Natural killer cell (primary cell): ENCODE measurements around the gene WDFY4. TPM values are rescaled to one million over a fixed set of nuclear protein-coding genes. Genes with fewer than 3 reads are reported as not detected.

Experiments
- ATAC-seq, 3 donors: fragments of 150-1000 bp in 2 of 3; fragments of 200-7000 bp in 1 of 3; cut with Tn5 transposase; 1 replicate in 1 of 3; 2 replicates in 2 of 3; pipeline ENCODE4 v1.10.0; 2021; ENCODE audit warnings: mild to moderate bottlenecking in 2 of 3, moderate library complexity in 2 of 3
- DNase-seq, 2 donors: peaks; one replicate each; pipeline versions ENCODE4 v3.0.0 to v3.0.0-alpha.2; 2013 to 2021; ENCODE audit warnings: mixed read lengths in 1 of 2
- H3K27ac ChIP-seq: one replicate; pipeline ENCODE4 v1.5.1; 2013; ENCODE audit warnings: mild to moderate bottlenecking, low read length
- H3K27me3 ChIP-seq: one replicate; pipeline ENCODE4 v1.6.1; 2013; ENCODE audit warnings: low read length; ENCODE audit not compliant: control insufficient read depth, insufficient read depth
- H3K36me3 ChIP-seq: one replicate; pipeline ENCODE4 v1.6.1; 2013; ENCODE audit warnings: low read length; ENCODE audit not compliant: control insufficient read depth, insufficient read depth
- H3K4me1 ChIP-seq: one replicate; pipeline ENCODE4 v1.6.1; 2013; ENCODE audit warnings: low read length; ENCODE audit not compliant: control insufficient read depth, insufficient read depth
- H3K4me3 ChIP-seq: one replicate; pipeline ENCODE4 v1.5.1; 2013; ENCODE audit warnings: low read length
- H3K9me3 ChIP-seq: one replicate; pipeline ENCODE4 v1.6.1; 2013; ENCODE audit warnings: low read length; ENCODE audit not compliant: control insufficient read depth, insufficient read depth
- H3K27ac Mint-ChIP-seq, 2 donors: one replicate each; pipeline ENCODE4 v1.8.0; 2022; ENCODE audit warnings: mild to moderate bottlenecking in 2 of 2, mixed read lengths in 2 of 2, moderate library complexity in 1 of 2
- H3K27me3 Mint-ChIP-seq, 2 donors: one replicate each; pipeline ENCODE4 v1.8.0; 2022; ENCODE audit warnings: low read depth in 2 of 2, mixed read lengths in 2 of 2
- H3K36me3 Mint-ChIP-seq: one replicate; pipeline ENCODE4 v1.8.0; 2022; ENCODE audit warnings: mixed read lengths
- H3K4me1 Mint-ChIP-seq, 2 donors: one replicate each; pipeline ENCODE4 v1.8.0; 2022; ENCODE audit warnings: mixed read lengths in 2 of 2
- H3K4me3 Mint-ChIP-seq: one replicate; pipeline ENCODE4 v1.8.0; 2022; ENCODE audit warnings: mild to moderate bottlenecking, moderate library complexity, mixed read lengths
- H3K9me3 Mint-ChIP-seq, 2 donors: one replicate each; pipeline ENCODE4 v1.8.0; 2022; ENCODE audit warnings: mixed read lengths in 2 of 2
- CTCF ChIP-seq: fragments of 200-600 bp; IDR thresholded peaks from one replicate; pipeline ENCODE4 v1.8.0; 2022; ENCODE audit warnings: antibody characterized with exemption
- WGBS: methylation state at CpG from one replicate; pipeline ENCODE4 v1.1.7; 2013; ENCODE audit warnings: missing lambda C conversion rate; ENCODE audit not compliant: insufficient coverage; 5-methylcytosine and 5-hydroxymethylcytosine counted together
- intact Hi-C: fragments of 100-400 bp; cut with micrococcal nuclease; formaldehyde crosslinking; loops from one replicate; pipeline ENCODE4 v1.14.2; 2022
- total RNA-seq, 4 donors: library from RNA; stranded (reverse); fragments of 120-200 nt in 1 of 4; gene quantifications; one replicate each; pipeline versions ENCODE4 v1.2.3 to v1.2.4, GENCODE V29; 2013 to 2022

The WDFY4 gene
- total RNA-seq, 3 donors from 2014 or later (not counting 1 experiment from before 2014, with no cell fraction given) = 1.7 to 8.4 (median 3.5) TPM

- Histone ChIP-seq H3K27ac (no peak overlapping the region), H3K4me1 (no peaks in the 10 kb centered on the region), H3K4me3 (no peak overlapping the region), H3K9me3 (no peaks in the 10 kb centered on the region), H3K36me3 (no peaks in the 10 kb centered on the region), H3K27me3 (no peaks in the 10 kb centered on the region)
- Mint-ChIP-seq H3K27ac (no peak overlapping the region), H3K4me3 (no peak overlapping the region), H3K9me3 (no peaks in the 10 kb centered on the region), H3K36me3 (no peaks in the 10 kb centered on the region), H3K27me3 (peaks cover 17 to 21% of the 10 kb centered on the region in 2 donors), H3K4me1 (peaks cover 7 to 12% of the 10 kb centered on the region in 2 donors)
- intact Hi-C loops = no loop called here
- WGBS = 82% methylated on average over 11 of the region's 12 CpGs
- DNase-seq (no peak), ATAC-seq (peak in 1 of 3 donors; percentile 33)
- no peak for TF ChIP-seq CTCF
Observed at GRCh38 chr10:48648172-48648942, 36.3 kb upstream of the WDFY4 start.

GRCh38 chr10:48649349-48649944, 35.2 kb upstream of the WDFY4 start:
- ATAC-seq (peak in 1 of 3 donors; percentile 45), DNase-seq (no peak)
- H3K9me3 ChIP-seq = no peaks in the 10 kb centered on the region
- H3K27me3 Mint-ChIP-seq = peaks cover 21% of the 10 kb centered on the region in 2 donors
- no peaks in the 10 kb centered on the region for H3K4me1 ChIP-seq
- no peak overlapping the region for H3K4me3 ChIP-seq
- no peaks in the 10 kb centered on the region for H3K36me3 ChIP-seq
- H3K36me3 Mint-ChIP-seq = no peaks in the 10 kb centered on the region
- intact Hi-C loops = no loop called here
- TF ChIP-seq CTCF = no peak
- H3K4me3 Mint-ChIP-seq = no peak overlapping the region
- H3K4me1 Mint-ChIP-seq = peaks cover 7 to 12% of the 10 kb centered on the region in 2 donors
- H3K27ac ChIP-seq = no peak overlapping the region
- H3K27me3 ChIP-seq = peaks cover 2% of the 10 kb centered on the region
- no peaks in the 10 kb centered on the region for H3K9me3 Mint-ChIP-seq
- H3K27ac Mint-ChIP-seq = no peak overlapping the region
- 80% methylated on average over 7 of the region's 7 CpGs for WGBS

- no peaks in the 10 kb centered on the region for H3K9me3 Mint-ChIP-seq
- intact Hi-C loops = loop anchor here (10.0 kb wide), 1 partner anchor 514 kb away; no protein-coding TSS in a partner anchor
- H3K4me3 ChIP-seq = no peak overlapping the region
- peaks cover 4% of the 10 kb centered on the region for H3K27me3 ChIP-seq
- peaks cover 8 to 14% of the 10 kb centered on the region in 2 donors for H3K4me1 Mint-ChIP-seq
- peaks cover 9% of the 10 kb centered on the region for H3K4me1 ChIP-seq
- WGBS = 82% methylated on average over 2 of the region's 2 CpGs
- no peak for TF ChIP-seq CTCF
- no peak for ATAC-seq
- H3K9me3 ChIP-seq = no peaks in the 10 kb centered on the region
- no peak for DNase-seq
- no peaks in the 10 kb centered on the region for H3K36me3 Mint-ChIP-seq
- H3K36me3 ChIP-seq = no peaks in the 10 kb centered on the region
- peaks cover 21% of the 10 kb centered on the region in 2 donors for H3K27me3 Mint-ChIP-seq
- no peak overlapping the region for H3K27ac Mint-ChIP-seq
- no peak overlapping the region for H3K27ac ChIP-seq
- no peak overlapping the region for H3K4me3 Mint-ChIP-seq
Observed at GRCh38 chr10:48651293-48651692, 33.4 kb upstream of the WDFY4 start.
